NCI-H774 (cell line): Measurements from ENCODE around the gene CERS4.
A peak's percentile ranks its signal among the peaks of the same experiment; 100 is the strongest.
"Not testable (repeated sequence)": the region's sequence is repeated elsewhere in the genome, so short reads cannot be mapped to it uniquely, and the experiment has no call there.

Experiments
- DNase-seq: peaks from one replicate; lab custom pipeline; 2025; lab: John Stamatoyannopoulos, UW

CERS4 gene

GRCh38 chr19:8210421-8211101, 1.4 kb downstream of the CERS4 start:
- no peak for DNase-seq

DNA sequence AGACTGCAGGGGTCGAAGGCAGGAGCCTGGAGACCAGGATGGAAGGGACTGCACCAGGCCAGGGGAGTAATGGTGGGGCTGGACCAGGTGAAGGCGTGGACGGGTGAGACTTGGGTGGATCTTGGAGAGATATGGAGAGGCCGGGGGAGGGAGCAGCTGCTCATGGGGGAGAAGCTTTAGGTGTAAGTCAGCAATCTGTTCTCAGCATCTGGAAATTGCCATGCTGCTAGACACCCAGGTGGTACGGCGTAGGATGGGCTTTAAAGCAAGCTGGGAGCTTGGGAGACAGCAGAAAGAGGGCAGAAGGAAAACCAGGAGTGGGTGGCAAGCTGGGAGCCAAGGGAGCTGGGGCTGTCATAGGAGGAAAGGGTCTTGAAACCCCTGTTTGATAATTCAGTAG, 3.0 kb downstream of the CERS4 start:
- DNase-seq: no peak

DNA sequence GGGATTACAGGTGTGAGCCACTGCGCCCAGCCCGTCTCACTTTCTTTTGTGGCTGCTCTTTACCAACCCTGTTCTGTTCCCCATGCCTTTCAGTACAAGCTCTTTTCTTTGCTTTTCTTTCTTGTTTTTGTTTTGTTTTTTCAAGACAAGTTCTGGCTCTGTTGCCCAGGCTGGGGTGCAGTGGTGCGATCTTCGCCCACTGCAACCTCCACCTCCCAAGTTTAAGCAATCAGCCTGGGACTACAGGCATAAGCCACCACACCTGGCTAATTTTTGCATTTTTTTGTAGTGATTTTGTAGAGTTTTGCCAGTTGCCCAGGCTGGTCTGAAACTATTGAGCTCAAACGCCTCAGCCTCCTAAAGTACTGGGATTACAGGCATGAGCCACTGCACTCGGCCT, 3.7 kb downstream of the CERS4 start:
- DNase-seq: no peak

DNA sequence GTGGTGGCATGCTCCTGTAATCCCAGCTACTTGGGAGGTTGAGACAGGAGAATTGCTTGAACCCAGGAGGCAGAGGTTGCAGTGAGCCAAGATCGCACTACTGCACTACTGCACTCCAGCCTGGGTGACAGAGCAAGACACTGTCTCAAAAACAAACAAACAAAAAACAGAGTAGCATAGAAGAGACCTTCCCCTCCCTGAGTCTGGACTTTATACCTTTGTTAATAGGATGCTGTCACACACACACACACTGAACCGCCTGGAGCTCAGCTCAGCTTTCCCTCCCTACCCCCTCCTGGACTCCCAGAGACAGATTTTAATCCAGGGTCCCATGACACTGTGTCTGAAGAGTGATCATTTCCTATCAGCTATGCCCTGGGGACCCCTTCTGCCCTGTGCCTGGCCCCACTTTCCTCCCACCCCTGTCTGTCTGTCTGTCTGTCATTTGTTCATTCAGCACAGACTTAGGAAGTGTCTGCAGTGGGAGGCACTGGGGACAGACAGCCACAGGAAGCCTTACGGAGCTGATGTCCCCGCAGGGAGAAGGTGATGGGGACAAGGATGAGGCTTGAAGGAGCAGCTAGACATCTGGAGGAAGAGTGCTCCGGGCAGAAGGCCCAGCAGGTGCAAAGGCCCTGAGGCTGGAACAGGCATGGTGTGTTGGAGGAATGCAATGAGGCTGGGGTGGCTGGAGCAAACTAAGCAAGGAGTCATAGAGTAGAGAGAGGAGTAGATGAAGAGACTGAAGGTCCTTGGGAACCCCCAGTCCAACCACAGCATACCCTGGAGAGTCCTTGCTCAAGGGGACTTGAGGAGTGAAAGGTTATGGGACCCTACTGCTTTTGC, 4.9 kb downstream of the CERS4 start:
- DNase-seq: no peak

- no peak for DNase-seq
Measured at GRCh38 chr19:8214802-8215201, 5.6 kb downstream of the CERS4 start.

DNA sequence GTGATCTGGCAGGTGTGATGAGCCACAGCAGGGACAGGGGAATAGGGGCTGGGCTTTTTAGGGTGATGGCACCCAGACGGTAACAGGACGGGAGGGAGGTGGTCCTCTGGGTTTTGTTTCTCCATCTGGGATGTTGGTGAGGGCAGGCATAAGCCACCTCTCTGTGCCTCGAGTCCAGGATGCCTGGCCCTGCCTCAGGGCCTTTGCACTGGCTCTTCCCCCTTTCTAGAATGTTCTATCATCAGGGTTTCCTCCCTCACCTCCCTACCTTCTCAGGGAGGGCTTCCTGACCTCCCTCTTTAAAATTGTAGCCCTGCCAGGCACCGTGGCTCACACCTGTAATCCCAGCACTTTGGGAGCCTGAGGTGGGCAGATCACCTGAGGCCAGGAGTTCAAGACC, 6.6 kb downstream of the CERS4 start:
- no peak for DNase-seq

GRCh38 chr19:8216357-8216756, 7.2 kb downstream of the CERS4 start:
- no peak for DNase-seq

GRCh38 chr19:8218127-8218526, 9.0 kb downstream of the CERS4 start:
- not testable (repeated sequence) for DNase-seq

DNA sequence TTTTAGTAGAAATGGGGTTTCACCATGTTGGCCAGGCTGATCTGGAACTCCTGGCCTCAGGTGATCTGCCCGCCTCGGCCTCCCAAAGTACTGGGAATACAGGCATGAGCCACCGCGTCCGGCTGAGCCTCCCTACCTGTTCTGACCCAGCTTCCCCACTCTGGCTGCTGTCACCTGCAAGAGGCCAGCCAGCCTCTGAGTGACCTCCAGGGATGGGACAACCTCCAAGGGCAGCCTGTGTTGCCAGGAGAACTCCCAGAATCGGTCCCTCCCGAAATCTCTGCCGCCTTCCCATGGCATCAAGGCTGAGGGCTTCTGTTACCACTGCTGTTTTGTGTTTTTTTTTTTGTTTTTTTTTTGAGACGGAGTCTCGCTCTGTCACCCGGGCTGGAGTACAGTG, 11.3 kb downstream of the CERS4 start:
- no peak for DNase-seq

DNA sequence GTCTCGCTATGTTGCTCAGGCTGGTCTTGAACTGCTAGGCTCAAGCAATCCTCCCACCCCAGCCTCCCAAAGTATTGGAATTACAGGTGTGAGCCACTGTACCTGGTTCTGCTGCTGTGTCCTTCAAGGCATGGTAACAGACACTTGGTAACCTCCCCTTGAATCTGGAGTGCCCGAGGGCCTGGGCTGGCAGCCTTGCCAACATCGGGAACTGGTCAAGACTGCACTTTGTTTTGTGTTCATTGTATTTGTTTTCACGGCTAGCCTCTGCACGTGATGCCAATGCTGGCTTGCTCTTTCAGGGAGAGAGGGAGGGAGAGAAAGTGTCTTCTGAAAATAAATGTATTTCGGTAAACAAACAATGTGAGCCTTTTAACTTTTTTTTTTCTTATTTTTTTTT, 12.0 kb downstream of the CERS4 start:
- DNase-seq: peak; percentile 14

- not testable (repeated sequence) for DNase-seq
Measured at GRCh38 chr19:8223442-8223841, 14.3 kb downstream of the CERS4 start.

GRCh38 chr19:8224394-8225145, 15.4 kb downstream of the CERS4 start:
- DNase-seq: no peak

DNA sequence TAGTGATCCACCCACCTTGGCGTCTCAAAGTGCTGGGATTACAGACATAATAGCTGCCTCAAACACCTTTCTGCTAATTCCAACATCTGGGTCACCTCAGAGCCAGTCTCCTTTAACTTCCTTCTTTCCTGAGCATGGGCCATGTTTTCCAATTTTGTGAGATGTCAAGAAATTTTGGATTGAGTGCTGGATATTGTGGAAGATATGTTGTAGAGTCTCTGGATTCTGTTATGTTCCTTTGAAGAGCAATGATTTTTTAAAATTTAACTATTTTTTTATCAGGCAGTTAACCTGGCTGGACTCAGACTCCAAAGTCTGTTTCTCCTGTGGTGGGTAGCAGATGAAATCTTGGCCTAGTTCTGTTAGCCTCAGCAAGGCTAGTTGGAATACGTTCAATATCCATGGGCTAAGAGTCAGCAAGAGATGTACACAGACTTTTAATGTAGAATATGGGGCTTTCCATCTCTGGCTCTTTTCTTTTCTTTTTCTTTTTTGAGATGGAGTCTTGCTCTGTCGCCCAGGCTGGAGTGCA, 22.0 kb downstream of the CERS4 start:
- no peak for DNase-seq

DNA sequence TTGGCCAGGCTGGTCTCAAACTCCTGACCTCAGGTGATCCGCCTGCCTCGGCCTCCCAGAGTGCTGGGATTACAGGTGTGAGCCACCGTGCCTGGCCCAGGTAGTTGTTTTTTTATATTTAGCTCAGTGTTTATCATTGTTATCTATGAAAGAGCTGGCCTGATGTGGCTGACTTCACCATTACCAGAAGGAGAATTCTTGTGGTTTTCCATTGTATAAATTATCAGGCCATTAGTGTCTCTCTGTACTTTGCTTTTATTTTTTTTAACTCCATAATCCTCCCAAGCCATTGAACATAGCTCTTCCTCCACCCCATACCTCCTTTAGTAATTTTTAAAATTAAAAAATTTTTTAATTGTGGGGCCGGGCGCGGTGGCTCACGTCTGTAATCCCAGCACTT, 24.2 kb downstream of the CERS4 start:
- no peak for DNase-seq

GRCh38 chr19:8237026-8237425, 27.9 kb downstream of the CERS4 start:
- no peak for DNase-seq

GRCh38 chr19:8238251-8238650, 29.1 kb downstream of the CERS4 start:
- no peak for DNase-seq

GRCh38 chr19:8239528-8240273, 30.5 kb downstream of the CERS4 start:
- no peak for DNase-seq

DNA sequence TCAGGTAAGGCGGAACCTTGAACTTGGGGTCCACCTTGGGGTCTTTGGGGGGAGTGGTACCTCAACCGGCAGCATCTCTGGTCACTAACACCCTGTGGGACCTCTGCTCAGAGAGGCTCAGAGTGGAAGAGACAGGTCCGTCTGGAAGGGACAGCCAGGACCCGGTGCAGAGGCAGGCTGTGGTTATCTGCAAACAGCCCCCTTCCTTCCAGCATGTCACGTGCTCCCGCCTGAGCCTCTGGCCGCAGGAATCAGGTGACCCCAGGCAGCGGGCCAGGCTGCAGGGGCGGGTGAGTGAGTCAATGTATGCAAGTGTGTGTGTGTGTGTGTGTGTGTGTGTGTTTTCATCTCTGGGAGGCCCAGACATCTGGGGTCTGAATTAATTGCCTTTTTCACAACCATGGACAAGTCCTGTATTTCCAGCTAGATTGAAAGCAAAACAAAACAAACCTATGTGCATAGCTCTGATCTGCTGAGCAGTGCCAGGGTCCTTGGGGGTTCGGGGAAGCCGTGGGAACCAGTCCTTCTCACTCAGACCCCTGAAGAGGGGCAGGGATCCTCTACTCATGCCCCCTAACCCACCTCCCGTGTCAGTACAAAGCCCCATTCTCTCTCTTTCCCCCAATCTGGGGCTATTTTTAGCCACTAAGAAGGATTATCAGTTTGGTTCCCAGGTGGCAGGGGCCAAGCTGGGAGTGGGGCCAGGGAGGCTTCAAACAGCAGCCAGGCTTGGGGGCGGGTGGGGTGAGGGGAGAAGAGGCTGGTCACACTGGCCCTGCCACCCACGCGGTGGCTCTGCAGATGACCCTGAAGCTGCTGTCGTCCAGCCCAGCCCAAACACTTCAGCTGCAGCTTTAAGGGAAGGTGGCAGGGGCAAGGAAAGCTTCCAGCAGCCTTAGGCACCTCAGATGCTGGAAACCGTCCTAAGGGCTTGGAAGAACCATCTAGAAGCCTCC, 31.4 kb downstream of the CERS4 start:
- no peak for DNase-seq

DNA sequence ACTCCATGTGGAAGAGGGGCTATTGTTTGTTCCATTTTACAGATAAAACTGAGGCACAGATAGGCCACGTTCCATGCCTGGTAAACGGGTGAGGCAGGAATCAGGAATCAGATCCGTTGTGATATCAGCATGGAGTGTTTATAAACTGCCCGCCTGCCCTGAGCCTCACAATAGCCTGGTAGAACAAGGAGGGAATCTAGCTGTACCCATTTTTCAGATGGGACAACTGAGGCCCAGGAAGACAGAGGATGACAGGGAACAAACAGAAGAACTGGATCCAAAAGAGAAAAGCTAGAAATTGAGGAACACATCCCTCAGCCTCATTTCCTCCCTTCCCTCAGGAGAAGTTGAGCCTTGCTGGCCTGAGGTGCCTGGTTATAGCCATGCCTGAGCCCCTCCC, 32.5 kb downstream of the CERS4 start:
- DNase-seq: no peak

DNA sequence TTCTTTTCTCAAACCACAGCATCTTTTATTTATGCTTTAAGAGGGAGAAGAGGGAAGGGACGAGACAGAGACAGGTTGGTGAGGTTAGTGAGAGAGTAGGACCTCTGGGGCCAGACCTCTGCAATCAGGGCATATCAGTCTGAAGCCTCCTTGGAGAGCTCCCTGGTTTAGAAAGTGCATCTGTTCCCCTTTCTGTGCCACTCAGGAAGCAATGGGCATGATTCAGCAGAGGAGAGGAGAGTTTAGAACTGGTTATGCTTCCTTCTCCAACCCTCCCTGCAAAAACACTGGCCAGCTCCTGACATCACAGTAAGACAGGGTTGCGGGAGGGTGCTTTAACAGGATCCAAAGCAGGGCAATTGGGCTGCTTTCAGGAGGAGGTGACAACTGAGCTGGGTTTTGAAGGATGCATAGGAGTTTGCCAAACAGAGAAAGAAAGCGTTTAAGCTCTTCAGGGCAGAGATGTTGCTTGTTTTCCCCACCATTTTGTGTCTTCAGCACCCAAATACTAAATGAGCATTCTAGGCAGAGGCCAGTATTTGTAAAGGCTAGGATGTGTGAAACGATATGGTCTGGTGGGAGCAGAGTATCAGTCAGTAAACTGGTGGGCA, 33.1 kb downstream of the CERS4 start:
- DNase-seq: no peak
